ENCODE data around the gene STARD10.

DNA sequence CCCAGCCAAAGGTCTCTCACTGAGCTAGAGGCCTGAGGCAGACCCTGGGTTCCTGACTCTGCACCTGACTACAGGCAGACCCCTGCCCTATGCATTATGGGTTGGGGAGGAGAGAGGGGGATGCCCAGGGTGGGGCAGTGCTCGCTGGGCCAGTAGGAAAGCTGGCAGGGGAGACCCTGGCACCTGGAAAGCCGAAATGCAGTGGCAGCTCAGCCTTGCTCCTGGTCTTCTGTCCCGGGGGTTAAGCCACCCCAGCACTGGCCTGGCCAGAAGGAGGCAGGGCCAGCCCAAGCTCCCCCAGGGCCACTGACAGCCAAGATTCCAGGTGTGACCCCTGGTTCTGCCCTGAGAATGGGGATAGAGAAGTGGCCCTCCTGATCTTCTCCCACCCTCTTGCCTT lies 47.0 kb downstream of the STARD10 start:
- TF ChIP-seq CTCF (IDR thresholded peaks at IDR 0.05) (no peak), POLR2A (IDR thresholded peaks at IDR 0.05) (no peak)

Measured in heart left ventricle (tissue), 13 donors.